Measurements from ENCODE around the gene SLAMF6.

SLAMF6 gene

DNA sequence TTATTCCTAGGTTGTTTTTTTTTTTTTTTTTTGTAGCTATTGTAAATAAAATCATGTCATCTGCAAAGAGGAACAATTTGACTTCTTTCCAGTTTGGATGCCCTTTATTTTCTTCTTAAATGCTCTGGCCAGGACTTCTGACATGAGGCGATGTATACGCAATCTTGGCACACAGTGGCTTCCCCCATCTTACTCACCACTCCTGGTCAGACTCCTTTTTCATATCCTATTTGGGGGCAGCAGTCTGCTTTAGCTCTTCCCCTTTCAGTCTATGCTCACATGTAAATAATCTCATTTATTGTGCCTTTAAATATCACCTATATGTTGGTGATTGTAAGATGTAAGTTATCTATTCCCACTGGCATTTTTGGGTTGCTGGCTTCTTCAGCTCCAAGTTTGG is 56.1 kb downstream of the SLAMF6 start:
- no peak for DNase-seq (ENCODE audit: low spot score)

DNA sequence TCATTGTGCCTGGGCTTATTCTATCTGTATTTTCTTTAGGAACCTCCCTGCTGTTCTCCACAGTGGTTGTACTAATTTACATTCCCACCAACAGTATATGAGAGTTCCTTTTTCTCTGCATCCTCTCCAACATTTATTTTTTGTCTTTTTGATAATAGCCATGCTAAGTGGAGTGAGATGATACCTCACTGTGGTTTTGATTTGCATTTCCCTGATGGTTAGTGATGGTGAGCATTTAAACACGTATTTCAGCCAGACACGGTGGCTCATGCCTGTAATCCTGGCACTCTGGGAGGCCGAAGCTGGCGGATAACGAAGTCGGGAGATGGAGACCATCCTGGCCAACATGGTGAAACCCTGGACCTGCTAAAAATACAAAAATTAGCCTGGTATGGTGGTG is 57.9 kb downstream of the SLAMF6 start:
- DNase-seq (ENCODE audit: low spot score) = no peak

DNA sequence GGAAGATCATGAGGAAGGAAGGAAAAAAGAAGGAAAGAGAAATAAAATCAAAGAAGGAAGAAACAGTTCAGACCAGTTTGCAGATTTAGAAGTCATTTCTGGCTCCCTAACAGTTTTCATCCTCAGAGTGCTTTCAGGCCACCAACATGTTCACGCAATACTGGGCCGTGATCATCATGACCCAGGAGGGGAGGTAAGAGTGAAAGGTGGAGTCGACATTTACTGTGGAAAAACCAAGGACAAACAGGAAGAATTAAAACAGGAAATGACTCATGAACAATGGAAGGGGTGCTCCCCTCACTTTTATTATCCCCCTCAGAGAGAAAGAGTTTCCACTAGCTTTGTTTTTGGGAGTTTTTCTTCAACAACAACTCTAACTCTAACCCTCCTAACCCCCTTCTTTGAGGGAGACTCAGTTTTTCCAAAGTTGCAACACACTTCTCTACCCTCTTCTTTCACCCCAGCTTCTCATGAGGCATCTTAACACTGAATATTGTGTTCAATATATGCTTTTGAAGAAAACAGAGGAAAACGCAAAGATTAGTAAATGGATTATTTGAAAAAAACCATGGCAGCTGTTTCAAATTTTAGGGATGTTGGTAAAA is 62.3 kb downstream of the SLAMF6 start:
- no peak for DNase-seq (ENCODE audit: low spot score)

DNA sequence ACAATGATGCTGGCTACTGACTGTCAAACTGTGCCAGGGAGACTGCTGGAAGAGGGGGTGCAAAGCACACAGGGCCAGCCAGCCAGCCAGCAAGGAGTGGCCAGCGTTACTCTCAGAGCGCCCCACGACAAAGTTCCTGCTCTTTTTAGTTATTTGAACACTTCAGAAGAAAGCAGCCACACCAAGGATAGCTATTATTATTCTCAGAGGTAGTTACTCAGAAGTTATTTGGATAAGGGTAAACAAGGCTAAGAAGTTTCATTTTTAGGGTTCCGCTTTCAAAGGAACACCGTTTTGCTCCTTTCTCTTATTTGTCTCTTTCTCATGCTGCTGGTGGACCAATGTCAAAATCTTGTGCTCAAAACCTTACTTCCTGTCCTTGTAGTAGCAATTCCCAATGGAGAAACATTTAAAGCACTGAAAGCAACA is 62.8 kb downstream of the SLAMF6 start:
- DNase-seq (ENCODE audit: low spot score) = no peak

DNA sequence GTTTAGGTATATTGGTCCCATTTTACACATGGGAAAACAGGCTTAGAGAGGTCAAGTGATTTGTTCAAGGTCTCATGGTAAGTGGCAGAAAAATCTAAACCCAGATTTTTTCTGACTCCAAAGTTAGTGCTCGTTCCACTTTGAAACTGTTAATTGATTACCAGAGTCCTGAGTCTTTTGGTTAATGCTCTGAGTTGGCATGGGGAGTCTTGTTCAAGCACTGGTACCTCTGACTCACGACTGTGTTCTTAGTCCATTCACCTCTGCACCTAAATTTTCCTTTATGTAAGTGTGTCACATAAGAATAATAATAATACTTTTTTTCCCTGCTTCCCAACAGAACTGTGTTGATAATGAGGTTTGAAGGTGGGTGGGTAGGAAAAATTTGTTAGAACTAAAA is 63.4 kb downstream of the SLAMF6 start:
- DNase-seq (ENCODE audit: low spot score) = no peak

DNA sequence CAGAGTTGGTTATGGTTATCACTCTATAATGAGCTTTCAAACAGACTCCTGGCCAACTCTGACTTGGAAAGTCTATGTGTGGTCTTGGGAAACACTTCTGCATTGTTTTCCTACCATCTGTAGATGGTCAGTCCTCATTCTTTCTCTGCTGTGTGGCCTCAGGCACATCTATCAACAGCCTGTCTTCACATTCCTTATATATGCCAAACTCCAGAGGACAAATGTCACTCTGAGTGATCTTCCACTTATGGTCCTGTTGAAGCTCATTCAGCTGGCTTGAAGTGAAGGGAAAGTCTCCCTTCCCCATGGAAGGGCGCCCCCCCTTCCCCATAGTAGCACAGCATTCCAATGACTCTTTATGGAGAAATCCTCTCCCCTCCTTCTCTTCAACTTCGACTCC is 64.0 kb downstream of the SLAMF6 start:
- DNase-seq (ENCODE audit: low spot score) = no peak

DNA sequence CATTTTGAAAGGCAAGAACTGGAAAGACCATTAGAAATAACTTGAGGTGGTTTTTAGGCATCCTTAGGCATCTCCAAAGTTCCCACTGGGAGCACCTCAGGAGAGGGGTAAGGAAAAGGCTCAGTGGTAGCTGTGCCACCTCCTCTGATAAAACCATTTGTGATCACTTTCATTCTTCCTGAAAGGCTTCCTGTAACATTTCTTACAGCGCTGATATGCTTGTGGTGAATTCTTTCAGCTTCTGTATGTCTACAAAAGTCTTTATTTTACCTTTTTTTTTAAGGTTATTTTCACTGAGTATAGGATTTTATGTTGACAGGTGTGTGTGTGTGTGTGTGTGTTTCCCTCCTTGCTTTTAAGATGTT is 67.9 kb downstream of the SLAMF6 start:
- no peak for DNase-seq (ENCODE audit: low spot score)

DNA sequence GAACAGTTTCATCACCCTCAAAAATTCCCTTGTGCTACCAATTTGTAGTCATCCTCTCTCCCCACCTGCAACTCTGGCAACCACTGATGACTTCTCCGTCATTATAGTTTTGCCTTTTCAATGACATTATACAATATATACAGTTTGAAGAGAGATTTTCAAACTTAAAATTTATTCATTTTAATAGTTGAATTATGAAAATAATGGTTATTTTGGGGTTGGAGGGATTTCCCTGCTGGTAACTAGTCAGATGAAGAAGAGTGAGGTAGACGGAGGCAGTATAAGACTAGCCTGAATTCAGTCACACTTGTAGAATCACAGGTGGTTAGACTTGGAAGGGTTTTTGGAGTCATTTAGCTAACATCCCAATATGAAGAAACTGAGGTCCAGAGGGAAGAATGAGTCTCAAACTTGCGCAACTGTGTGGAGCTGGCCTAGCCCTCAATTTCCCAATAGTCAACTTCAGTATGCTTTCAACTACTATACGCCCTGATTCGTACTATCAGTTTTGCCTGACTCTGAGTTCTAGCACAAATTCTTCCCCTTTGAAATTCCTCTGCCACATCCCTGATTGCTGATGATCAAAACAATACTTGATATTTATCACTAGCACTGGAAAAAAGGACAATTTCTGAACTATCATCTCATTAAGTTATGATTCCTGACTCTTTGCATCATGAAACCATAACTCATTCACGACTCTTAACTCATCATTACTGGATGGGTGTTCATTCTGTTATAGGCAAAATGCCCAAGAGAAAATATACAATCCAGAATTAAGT is 68.5 kb downstream of the SLAMF6 start:
- no peak for DNase-seq (ENCODE audit: low spot score)

DNA sequence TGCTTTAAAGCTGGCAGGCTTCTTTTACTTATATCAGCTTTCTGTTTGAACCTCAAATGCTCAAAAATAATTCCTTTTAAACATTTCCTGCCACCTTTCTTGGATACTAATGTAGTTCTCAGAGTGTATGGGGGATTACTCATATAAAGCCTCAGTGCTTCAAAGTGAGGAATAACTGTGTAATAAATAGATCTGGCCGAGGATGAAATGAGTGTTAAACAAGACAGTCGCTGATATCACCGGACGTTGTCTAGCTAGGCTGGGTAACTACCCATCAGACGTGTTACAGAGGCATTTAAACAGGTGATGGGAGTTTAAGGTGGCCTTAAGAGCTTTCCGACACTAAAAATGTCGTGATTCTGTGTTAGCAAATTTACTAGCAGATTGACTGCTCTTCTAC is 69.6 kb downstream of the SLAMF6 start:
- no peak for DNase-seq (ENCODE audit: low spot score)

DNA sequence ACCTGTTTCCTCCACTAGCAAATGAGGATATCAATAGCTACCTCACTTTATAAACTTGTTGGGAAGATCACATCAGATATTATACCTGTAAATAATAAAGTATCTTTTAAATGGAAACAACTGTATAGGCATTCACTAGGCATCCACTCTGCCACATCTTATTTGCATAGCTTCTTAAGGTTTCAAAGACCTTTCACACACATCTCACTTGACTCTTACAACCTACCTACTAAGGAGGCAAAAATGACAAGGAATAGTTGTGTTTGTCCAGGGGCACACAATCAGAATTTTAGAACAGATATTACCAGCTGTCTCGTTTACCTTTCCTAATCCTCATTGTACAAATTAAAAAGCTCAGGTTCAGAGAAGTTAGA is 71.2 kb downstream of the SLAMF6 start:
- DNase-seq (ENCODE audit: low spot score) = no peak

DNA sequence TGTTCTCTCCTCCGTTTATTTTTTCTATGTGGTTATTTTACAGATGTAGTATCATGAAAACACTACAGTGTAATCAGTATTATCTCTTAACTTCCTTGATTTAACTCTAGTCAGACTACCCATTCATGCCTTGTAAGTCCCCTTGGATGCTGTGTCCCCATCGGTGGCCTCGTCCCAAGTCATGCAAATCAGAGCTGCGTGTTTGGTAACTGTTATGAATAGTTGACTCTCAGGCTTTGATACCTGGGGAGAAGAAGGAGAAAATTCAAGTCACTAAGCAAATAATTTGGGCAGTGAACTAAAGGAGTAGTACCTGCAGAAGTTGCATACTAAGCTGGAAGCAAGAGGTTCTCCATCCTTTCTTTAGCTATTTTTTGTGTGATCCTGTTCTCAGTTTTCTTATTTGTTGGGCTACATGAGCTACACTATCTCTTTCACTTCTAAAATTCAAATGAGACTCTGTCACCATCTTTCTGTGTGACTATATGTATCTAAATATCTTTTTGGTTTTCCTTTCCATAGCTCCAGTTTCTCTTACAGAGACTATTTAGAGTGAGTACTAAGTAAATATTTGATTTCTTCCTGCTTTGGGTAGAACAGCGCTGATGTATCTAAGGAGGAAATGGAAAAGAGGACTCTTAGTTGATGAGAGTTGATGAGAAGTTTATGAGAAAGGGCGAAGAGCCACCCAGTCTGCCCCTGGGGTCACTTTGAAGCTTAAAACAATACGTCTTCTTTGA is 71.8 kb downstream of the SLAMF6 start:
- DNase-seq (ENCODE audit: low spot score) = no peak

DNA sequence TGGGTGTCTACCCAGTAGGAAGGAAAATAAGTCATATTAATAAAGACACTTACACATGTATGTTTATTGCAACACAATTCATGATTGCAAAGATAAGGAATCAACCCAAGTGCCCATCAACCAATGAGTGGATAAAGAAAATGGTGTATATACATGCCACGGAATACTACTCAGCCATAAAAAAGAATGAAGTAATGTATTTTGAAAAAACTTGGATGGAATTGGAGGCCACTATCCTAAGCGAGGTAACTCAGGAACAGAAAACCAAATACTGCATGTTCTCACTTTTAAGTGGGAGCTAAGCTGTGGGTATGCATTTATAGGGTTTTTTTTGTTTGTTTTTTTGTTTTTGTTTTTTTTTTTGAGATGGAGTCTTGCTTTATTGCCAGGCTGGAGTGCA is 73.6 kb downstream of the SLAMF6 start:
- no peak for DNase-seq (ENCODE audit: low spot score)

DNA sequence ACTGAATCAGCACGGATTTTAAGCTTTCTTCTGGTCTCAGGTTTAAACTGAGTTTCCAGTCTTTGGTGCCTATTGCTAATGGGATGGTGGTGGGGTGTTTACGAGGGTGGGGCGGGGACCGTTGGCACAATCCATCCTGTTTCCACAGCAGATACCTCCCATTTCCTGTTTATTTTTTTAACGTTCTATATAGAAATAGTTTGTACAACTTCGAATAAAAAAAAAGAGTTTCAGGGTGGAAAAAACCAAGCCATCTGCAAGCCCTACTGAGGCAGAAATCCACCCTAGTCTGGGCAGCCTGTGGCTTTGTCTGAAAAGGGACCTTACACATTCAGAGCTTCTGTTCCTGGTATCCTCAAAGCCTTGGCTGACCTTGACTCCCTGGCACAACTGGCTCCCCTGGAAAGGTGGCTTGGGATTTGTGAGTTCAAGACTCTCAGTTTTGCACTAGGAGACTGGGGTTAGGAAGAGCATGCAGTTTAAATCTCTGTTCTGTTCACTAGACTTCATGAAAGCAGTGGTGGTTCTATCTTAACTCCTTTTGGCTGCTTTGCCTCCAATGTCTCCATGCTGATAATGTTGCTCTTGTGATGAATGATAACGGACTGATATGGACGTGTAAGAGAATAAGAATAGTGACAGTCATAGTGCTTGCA is 76.0 kb downstream of the SLAMF6 start:
- no peak for DNase-seq (ENCODE audit: low spot score)

DNA sequence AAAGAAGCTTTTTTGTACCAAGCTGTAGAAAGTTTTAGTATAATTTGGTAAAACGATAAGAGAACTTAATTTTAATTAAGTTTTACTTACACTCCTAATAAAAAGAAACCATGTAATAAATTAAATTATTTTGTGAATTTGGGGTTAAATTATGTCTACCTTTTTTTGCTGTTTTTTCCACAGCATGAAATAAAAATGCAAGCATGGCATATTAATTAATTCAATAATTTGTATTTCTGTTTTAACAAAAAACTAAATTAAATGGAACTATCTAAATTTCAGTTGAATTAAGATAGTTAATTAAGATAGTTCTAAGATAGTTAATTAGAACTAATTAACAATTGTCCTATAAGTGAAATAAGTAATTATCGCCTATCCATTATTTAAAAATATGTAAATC is 83.3 kb downstream of the SLAMF6 start:
- no peak for DNase-seq (ENCODE audit: low spot score)

DNA sequence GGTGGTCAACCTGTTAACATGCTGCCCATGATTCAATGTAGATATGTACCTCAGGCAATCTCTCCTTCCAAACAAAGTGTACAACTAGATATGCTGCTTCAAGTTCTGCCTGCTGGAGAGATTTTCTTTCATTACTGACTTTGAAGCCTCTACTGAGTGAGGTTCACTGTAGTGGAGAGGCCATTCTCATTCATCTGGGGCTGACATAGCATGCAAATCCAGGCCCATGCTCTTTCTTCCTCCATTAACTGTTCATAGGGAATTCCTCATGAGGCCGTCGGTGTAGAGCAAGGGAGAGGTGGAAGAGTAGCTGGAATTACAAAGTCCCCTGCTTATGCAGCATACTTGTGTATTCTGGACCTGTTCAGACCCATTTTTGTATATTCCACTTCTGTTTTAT is 84.1 kb downstream of the SLAMF6 start:
- DNase-seq (ENCODE audit: low spot score) = no peak

DNA sequence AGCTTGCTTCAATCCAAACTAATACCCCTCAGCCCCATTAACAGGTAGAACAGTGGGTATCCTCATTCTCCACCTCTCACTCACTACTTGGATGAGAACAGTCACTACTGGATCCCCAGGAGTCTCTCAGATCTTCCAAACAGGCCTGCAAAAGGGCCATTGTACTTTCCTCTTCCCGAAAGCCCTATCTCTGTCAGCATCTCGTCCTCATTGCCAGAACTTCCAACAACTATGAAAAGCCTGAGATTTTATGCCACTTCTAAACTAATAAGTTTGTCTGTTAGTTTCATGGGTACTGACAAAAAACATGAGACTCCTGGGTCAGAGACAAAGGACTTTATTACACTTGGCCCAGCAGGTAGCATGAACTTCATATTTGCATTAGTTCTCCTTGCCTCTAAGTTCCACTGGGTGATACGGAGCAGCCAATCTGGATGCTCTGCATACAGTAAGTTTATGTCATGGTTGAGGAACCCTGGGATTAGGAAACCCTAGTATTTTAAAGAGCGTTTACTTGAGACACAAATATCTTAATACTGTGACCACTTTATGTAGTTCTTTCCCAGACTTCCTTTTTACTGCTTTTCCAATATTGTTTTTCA is 84.6 kb downstream of the SLAMF6 start:
- no peak for DNase-seq (ENCODE audit: low spot score)

DNA sequence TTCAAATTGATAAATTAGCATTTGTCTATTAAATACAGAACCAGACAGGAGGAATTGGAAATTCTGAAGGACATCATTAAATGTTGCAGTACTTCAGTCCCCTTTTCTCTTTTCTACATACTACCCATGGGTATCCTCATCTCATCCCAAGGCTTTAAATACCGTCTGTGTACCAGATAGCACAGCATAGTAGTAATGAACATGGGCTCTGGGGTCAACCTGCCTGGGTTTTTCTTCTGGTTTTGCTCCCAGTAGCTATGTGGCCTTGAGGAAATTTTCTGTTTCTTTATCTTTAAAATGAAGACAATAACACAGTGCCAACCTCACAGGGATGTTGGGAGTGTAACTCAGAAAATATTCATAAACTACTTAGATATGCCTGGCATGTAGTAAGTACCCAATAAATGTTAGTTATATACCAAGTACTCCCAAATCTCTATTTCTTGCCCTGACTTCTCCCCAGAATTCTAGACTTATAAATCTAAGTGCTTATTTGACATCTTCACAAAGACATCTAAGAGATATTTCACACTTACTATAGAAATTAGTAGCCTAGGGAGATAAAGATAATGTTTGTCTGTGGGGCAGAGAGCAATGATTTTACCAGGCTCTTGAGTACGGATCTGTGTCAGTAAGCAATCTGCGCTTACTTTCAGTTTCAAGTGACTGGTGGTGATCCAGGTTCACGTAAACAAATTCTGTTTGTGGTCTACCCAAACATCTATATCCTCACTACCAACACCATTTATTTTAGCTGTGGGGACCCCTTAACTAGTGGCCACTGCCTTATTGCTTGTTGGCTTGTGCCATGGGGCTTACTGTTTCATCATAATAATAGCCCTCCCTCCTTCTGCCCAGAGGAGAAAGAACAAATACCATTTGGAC is 85.4 kb downstream of the SLAMF6 start:
- DNase-seq (ENCODE audit: low spot score) = no peak

DNA sequence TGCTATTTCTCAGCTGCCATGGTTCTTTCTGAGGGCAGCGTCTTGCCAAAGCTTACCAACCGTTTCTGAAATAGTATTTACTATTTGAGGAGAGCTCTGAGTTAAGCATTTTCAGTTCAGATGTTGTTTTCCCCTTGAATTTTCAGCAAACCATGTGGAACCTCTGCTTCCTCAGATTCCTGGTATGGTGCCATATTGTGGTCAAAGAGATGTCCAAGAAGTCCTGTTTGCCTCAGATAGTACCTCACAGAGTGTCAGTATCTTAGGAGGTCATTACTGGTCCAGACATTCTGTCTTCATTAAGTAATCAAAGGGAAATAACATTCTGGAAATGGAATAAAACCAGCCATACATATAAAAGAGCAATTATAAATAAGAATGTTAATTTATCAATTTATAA is 86.1 kb downstream of the SLAMF6 start:
- DNase-seq (ENCODE audit: low spot score) = no peak

Measured in ecto neural progenitor cell (in vitro differentiated cells).